MCF 10A (cell line): ENCODE data around the gene RFX5. TPM values are rescaled to one million over a fixed set of nuclear protein-coding genes. Genes with fewer than 3 reads are reported as not detected.

Source experiments
- BruUV-seq: library from RNA; stranded (reverse); fragments of 400-500 nt; replicated peaks from 2 replicates; lab custom pipeline; 2021; lab: Mats Ljungman, UMichigan
- CTCF ChIA-PET: fragments of 300-600 bp; sonication (Branson Sonifier 250); formaldehyde crosslinking; extraction: SDS; loops from one replicate; lab custom pipeline; 2021; ENCODE audit warnings: antibody characterized with exemption, inconsistent platforms; lab: Yijun Ruan, JAX
- POLR2A ChIA-PET: fragments of 300-600, 350-650 bp; sonication (Branson Sonifier 250); formaldehyde crosslinking; extraction: SDS; loops from one replicate; lab custom pipeline; 2020; ENCODE audit warnings: antibody characterized with exemption, inconsistent platforms; lab: Yijun Ruan, JAX
- DNase-seq: peaks from one replicate; pipeline ENCODE4 v3.0.0-alpha.2; 2018; ENCODE audit not compliant: unreplicated experiment
- H3K27ac Mint-ChIP-seq: one replicate; pipeline ENCODE4 v1.8.0; 2022; ENCODE audit warnings: mild to moderate bottlenecking, low read depth, mixed read lengths; ENCODE audit not compliant: unreplicated experiment
- H3K27me3 Mint-ChIP-seq: one replicate; pipeline ENCODE4 v1.8.0; 2022; ENCODE audit warnings: mixed read lengths; ENCODE audit not compliant: insufficient read depth, unreplicated experiment
- H3K36me3 Mint-ChIP-seq: one replicate; pipeline ENCODE4 v1.8.0; 2022; ENCODE audit warnings: mild to moderate bottlenecking, moderate library complexity, mixed read lengths; ENCODE audit not compliant: insufficient read depth, unreplicated experiment
- H3K4me1 Mint-ChIP-seq: one replicate; pipeline ENCODE4 v1.8.0; 2022; ENCODE audit warnings: mixed read lengths; ENCODE audit not compliant: insufficient read depth, unreplicated experiment
- H3K4me3 Mint-ChIP-seq: one replicate; pipeline ENCODE4 v1.8.0; 2022; ENCODE audit warnings: mild to moderate bottlenecking, moderate library complexity, mixed read lengths; ENCODE audit not compliant: unreplicated experiment
- H3K9me3 Mint-ChIP-seq: one replicate; pipeline ENCODE4 v1.8.0; 2022; ENCODE audit warnings: mixed read lengths; ENCODE audit not compliant: unreplicated experiment
- intact Hi-C: fragments of 100-400 bp; cut with micrococcal nuclease; formaldehyde crosslinking; loops from 2 replicates; pipeline ENCODE4 v1.14.1; 2022
- total RNA-seq: library from RNA; stranded (reverse); gene quantifications from 2 replicates; pipeline ENCODE4 v1.2.3, GENCODE V29; 2022
- TF ChIP-seq, protein P1 (sequence below): fragments of 200-600 bp; IDR thresholded peaks from one replicate; pipeline ENCODE4 v1.8.0; 2022; ENCODE audit warnings: antibody characterized with exemption, mild to moderate bottlenecking; ENCODE audit not compliant: unreplicated experiment

Gene RFX5
- total RNA-seq, 1 experiment from 2014 or later: 26.5 TPM

DNA sequence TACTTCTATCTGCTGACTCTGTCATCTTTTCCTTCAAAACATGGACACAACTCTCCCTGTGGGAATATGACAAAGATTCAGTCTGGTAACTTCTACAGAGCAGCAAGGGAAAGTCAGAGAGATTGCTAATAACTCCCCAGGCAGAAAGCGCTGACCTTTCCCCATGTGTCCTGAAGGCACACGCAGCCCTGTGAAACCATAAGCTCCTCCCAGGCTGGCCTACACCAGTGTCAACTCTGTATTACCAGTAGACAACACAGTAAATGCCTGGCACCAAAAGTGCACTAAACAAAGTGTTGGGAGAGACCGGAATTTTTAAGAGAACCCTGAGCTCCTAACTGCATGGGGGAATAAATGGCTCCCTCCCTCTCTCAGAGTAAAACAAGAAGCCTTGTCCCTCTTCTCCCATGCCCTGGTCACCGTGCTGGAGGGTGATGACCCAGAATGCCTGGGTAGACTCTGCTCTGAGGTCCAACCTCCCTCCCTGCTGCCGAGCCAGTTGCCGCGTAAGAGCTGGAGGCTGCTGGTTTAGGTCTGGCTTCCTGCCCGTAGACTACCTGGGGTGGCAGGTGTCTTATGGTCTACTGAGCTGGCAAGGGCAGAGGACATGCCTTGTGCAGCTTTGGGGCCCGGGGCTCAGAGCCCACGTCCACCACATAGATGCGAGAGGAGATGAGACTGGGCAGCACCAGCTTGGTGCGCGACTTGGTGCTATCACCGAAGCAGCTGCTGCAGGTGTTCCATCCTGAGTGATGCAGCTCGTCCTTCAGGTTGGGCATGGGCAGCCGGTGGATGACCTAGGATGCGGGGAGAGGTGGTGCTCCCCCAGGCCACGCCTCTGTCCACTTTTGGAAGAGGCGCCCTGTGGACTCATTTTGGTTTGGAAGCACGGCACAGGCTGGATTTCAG, 21.6 kb upstream of the RFX5 start:
- Mint-ChIP-seq H3K27me3 (no peaks in the 10 kb centered on the region), H3K4me1 (peaks cover 25% of the 10 kb centered on the region), H3K36me3 (peaks cover 11% of the 10 kb centered on the region), H3K27ac (no peak overlapping the region), H3K9me3 (peaks cover 2% of the 10 kb centered on the region), H3K4me3 (no peak overlapping the region)
- CTCF ChIA-PET: interaction anchor here (0.9 to 4.4 kb wide), 5 partner anchors 16 to 59 kb away, joined by 3 to 28 read pairs (median 5); no protein-coding TSS in a partner anchor
- BruUV-seq: no TSS peak
- POLR2A ChIA-PET: interaction anchor here (0.6 to 1.8 kb wide), 6 partner anchors 10 to 41 kb away, joined by 3 to 10 read pairs (median 4); partner anchors contain the start of gene PSMB4
- TF ChIP-seq, protein P1, sequence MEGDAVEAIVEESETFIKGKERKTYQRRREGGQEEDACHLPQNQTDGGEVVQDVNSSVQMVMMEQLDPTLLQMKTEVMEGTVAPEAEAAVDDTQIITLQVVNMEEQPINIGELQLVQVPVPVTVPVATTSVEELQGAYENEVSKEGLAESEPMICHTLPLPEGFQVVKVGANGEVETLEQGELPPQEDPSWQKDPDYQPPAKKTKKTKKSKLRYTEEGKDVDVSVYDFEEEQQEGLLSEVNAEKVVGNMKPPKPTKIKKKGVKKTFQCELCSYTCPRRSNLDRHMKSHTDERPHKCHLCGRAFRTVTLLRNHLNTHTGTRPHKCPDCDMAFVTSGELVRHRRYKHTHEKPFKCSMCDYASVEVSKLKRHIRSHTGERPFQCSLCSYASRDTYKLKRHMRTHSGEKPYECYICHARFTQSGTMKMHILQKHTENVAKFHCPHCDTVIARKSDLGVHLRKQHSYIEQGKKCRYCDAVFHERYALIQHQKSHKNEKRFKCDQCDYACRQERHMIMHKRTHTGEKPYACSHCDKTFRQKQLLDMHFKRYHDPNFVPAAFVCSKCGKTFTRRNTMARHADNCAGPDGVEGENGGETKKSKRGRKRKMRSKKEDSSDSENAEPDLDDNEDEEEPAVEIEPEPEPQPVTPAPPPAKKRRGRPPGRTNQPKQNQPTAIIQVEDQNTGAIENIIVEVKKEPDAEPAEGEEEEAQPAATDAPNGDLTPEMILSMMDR: no peak
- DNase-seq: no peak
- intact Hi-C loops: no loop called here

DNA sequence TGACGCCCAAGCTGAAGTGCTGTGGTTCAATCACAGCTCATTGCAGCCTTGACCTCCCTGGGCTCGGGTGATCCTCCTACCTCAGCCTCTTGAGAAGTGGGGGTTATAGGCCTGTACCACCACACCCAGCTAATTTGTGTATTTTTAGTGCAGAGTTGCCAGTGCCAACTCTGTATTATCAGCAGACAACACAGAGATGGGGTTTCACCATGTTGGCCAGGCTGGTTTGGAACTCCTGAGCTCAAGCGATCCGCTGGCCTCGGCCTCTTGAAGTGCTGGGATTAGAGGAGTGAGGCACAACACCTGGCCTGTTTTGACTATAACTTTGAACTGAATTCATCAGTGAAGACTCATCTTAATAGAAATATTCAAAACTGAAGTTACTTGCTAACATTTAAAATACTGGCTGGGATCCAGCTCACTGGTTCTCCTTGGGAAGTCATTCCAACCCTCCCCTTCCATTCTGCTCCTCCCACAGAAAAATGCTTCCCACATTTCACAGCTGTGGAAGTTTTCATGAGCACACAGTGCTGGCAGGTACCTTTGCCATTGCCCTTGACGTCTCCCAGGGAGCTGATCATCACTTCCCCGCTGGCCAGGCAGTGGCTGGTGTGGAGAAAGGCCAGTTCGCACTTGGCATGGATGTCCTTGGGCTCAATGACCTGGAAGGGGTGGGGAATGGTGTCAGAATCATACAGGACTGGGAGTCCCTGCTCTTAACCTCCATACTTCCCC, 20.8 kb upstream of the RFX5 start:
- CTCF ChIA-PET: interaction anchor here (0.6 to 1.6 kb wide), 2 partner anchors 27 kb away, joined by 3 to 8 read pairs; no protein-coding TSS in a partner anchor
- peaks cover 19% of the 10 kb centered on the region for H3K4me1 Mint-ChIP-seq
- TF ChIP-seq, protein P1: no peak
- no peak overlapping the region for H3K4me3 Mint-ChIP-seq
- H3K36me3 Mint-ChIP-seq: peaks cover 18% of the 10 kb centered on the region
- POLR2A ChIA-PET: interaction anchor here (0.6 to 1.8 kb wide), 6 partner anchors 10 to 75 kb away, joined by 3 to 10 read pairs (median 4); partner anchors contain the start of gene PSMB4
- H3K27me3 Mint-ChIP-seq: no peaks in the 10 kb centered on the region
- H3K9me3 Mint-ChIP-seq: peaks cover 8% of the 10 kb centered on the region
- intact Hi-C loops: no loop called here
- no peak overlapping the region for H3K27ac Mint-ChIP-seq
- no peak for DNase-seq
- no TSS peak for BruUV-seq

DNA sequence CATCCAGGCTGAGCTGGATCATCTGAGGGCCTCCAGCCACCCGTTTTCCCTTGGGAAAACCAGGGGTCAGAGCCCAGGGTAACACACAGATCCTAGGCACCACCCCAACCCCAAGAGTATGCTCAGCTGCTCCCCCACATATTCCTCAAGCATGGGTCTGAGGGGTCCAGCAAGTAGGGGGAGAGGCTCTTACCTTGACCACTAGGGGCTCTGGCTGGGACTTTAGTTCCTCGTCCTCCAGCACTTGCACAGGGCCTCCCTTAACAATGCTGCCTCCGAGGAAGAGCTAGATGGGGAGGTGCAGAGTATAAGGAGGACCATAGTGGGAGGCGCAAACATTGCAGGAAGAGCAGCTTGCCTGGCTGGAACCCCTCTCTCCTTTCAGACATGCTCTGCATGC, 17.9 kb upstream of the RFX5 start:
- peaks cover 28% of the 10 kb centered on the region for H3K36me3 Mint-ChIP-seq
- no peaks in the 10 kb centered on the region for H3K4me1 Mint-ChIP-seq
- no peak overlapping the region for H3K4me3 Mint-ChIP-seq
- intact Hi-C loops: no loop called here
- H3K27me3 Mint-ChIP-seq: no peaks in the 10 kb centered on the region
- no peak for DNase-seq
- CTCF ChIA-PET: interaction anchor here (0.5 to 1.6 kb wide), 3 partner anchors 12 to 24 kb away, joined by 3 to 6 read pairs (median 3); no protein-coding TSS in a partner anchor
- no peak overlapping the region for H3K27ac Mint-ChIP-seq
- no TSS peak for BruUV-seq
- POLR2A ChIA-PET: interaction anchor here (0.7 to 1.7 kb wide), 2 partner anchors 7 to 15 kb away, joined by 3 to 4 read pairs; partner anchors contain the start of gene SELENBP1
- peaks cover 17% of the 10 kb centered on the region for H3K9me3 Mint-ChIP-seq
- TF ChIP-seq, protein P1: no peak
